Lung (tissue), 12 donors: ENCODE measurements around the gene TSC1. TPM values are rescaled to one million over a fixed set of nuclear protein-coding genes. Genes with fewer than 3 reads are reported as not detected.
A peak's percentile ranks its signal among the peaks of the same experiment; 100 is the strongest.

Experiments
- ATAC-seq: fragments of 200-7000 bp; cut with Tn5 transposase; one replicate; pipeline ENCODE4 v1.9.1; 2020; ENCODE audit warnings: moderate number of reproducible peaks; ENCODE audit not compliant: insufficient read depth, low FRiP score
- DNase-seq, 3 donors: peaks; one replicate each; pipeline ENCODE4 v3.0.0-alpha.2; 2013 to 2017
- H3K27ac ChIP-seq, 2 donors: one replicate each; pipeline ENCODE4 v1.5.1; 2013; ENCODE audit warnings: mild to moderate bottlenecking in 2 of 2, moderate library complexity in 2 of 2, control low read depth in 1 of 2, inconsistent platforms in 1 of 2, low read depth in 1 of 2, low read length in 1 of 2
- H3K27me3 ChIP-seq, 3 donors: one replicate each; pipeline ENCODE4 v1.5.1; 2013; ENCODE audit warnings: low read length in 2 of 3; ENCODE audit not compliant: control insufficient read depth in 3 of 3, insufficient read depth in 3 of 3
- H3K36me3 ChIP-seq, 4 donors: one replicate each; pipeline ENCODE4 v1.5.1; 2013; ENCODE audit warnings: low read length in 4 of 4, mild to moderate bottlenecking in 1 of 4, moderate library complexity in 1 of 4; ENCODE audit not compliant: control insufficient read depth in 4 of 4, insufficient read depth in 4 of 4
- H3K4me1 ChIP-seq, 5 donors: one replicate each; pipeline ENCODE4 v1.5.1; 2013; ENCODE audit warnings: low read length in 5 of 5, mild to moderate bottlenecking in 2 of 5, moderate library complexity in 1 of 5; ENCODE audit not compliant: control insufficient read depth in 5 of 5, insufficient read depth in 5 of 5
- H3K4me3 ChIP-seq: one replicate; pipeline ENCODE4 v1.5.1; 2013; ENCODE audit warnings: mild to moderate bottlenecking, control low read depth, moderate library complexity
- H3K9ac ChIP-seq, 2 donors: one replicate each; pipeline ENCODE4 v1.5.1; 2013; ENCODE audit warnings: low read length in 2 of 2, control low read depth in 1 of 2; ENCODE audit not compliant: insufficient read depth in 1 of 2
- H3K9me3 ChIP-seq, 4 donors: one replicate each; pipeline ENCODE4 v1.5.1; 2013; ENCODE audit warnings: low read length in 3 of 4, mild to moderate bottlenecking in 1 of 4, moderate library complexity in 1 of 4; ENCODE audit not compliant: control insufficient read depth in 4 of 4, insufficient read depth in 3 of 4
- WGBS, 2 donors: extraction: QIAGEN DNeasy Blood & Tissue Kit; methylation state at CpG; one replicate each; pipeline ENCODE4 v1.1.7; 2013; 5-methylcytosine and 5-hydroxymethylcytosine counted together
- polyA plus RNA-seq, 2 donors: library from polyadenylated mRNA; stranded (reverse); fragments of 200-250 nt; gene quantifications; one replicate each; pipeline ENCODE4 v1.2.1, GENCODE V29; 2013
- total RNA-seq, 2 donors: library from RNA; depleted of rRNA in 1 of 2; stranded (reverse); fragments of >200 nt in 1 of 2; gene quantifications; one replicate each; pipeline ENCODE4 v1.2.1, GENCODE V29; 2014 to 2021
- TF ChIP-seq, protein P1 (sequence below): IDR thresholded peaks from 2 replicates; pipeline ENCODE4 v1.5.1; 2012; ENCODE audit warnings: mild to moderate bottlenecking; ENCODE audit errors: control extremely low read depth, extremely low read depth
- donor health status: control.
- donor health status: control.
- donor health status: Bipolar disorder and iron deficiency.
- donor health status: healthy.
- donor health status: DM: yes; HTN: yes; CAD: no.

The TSC1 gene
- total and polyA plus RNA-seq, 4 donors, result 11.4 to 76.6 (median 33.5) TPM

DNA sequence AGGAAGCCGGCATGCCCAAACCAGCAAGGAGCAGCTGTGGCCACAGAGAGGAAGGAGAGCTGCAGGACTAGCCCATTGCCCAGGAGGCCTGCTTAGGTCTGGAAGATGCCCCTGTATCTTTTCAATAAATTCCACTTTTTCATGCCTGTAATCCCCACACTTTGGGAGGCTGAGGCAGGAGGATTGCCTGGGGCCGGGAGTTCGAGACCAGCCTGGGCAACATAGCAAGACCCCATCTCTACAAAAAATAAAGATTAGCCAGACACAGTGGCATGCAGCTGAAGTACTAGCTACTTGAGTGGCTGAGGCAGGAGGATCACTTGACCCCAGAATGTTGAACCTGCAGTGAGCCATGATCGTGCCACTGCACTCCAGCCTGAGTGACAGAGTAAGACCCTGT is 5.3 kb upstream of the TSC1 start:
- H3K36me3 ChIP-seq, result no peaks in the 10 kb centered on the region
- no peak overlapping the region for H3K27ac ChIP-seq
- H3K4me1 ChIP-seq, result peaks cover 0 to 14% (median 2%) of the 10 kb centered on the region in 5 donors
- no peak overlapping the region for H3K9ac ChIP-seq
- DNase-seq (no peak), ATAC-seq (no peak)
- no peak overlapping the region for H3K4me3 ChIP-seq
- H3K27me3 ChIP-seq, result no peaks in the 10 kb centered on the region
- TF ChIP-seq, protein P1, sequence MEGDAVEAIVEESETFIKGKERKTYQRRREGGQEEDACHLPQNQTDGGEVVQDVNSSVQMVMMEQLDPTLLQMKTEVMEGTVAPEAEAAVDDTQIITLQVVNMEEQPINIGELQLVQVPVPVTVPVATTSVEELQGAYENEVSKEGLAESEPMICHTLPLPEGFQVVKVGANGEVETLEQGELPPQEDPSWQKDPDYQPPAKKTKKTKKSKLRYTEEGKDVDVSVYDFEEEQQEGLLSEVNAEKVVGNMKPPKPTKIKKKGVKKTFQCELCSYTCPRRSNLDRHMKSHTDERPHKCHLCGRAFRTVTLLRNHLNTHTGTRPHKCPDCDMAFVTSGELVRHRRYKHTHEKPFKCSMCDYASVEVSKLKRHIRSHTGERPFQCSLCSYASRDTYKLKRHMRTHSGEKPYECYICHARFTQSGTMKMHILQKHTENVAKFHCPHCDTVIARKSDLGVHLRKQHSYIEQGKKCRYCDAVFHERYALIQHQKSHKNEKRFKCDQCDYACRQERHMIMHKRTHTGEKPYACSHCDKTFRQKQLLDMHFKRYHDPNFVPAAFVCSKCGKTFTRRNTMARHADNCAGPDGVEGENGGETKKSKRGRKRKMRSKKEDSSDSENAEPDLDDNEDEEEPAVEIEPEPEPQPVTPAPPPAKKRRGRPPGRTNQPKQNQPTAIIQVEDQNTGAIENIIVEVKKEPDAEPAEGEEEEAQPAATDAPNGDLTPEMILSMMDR, result no peak
- 78 to 79% methylated on average over 4 of the region's 4 CpGs for WGBS, 2 donors
- peaks cover 0 to 2% (median 0%) of the 10 kb centered on the region in 4 donors for H3K9me3 ChIP-seq

DNA sequence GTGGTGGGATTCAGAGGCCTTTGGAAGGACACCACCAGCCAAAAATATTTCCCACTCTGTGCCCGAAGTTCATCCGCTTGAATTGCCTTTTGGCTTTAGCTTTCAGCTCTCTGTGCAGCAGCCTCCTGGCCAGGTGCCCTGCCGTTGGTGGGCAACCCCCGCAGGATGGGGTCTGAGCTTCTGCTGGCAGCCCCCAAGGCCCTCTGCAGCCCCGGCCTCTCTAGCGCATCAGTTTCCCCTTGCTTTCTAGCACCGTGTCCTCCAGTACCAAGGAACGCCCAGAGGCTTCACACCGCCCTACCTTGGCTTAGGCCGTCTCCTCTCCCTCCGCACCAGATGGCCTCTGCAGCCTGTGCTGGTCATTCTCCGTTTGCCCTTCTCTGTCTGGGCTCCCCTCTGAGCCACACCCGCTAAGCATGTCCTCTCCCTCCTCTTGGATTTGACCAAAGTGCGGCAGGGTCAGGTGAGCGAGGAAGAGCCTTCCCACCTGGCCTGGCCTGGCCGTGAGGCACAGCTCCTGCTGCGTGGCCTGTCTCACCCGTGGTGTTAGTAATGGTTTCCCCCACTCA is 4.2 kb upstream of the TSC1 start:
- Histone ChIP-seq H3K27me3 (no peaks in the 10 kb centered on the region), H3K9ac (no peak overlapping the region), H3K4me1 (peaks cover 0 to 18% (median 3%) of the 10 kb centered on the region in 5 donors), H3K27ac (no peak overlapping the region), H3K9me3 (no peaks in the 10 kb centered on the region), H3K4me3 (no peak overlapping the region), H3K36me3 (peaks cover 0 to 3% (median 0%) of the 10 kb centered on the region in 4 donors)
- WGBS, 2 donors, result 84 to 92% methylated on average over 18 of the region's 18 CpGs
- ATAC-seq, result no peak
- DNase-seq, result no peak
- TF ChIP-seq, protein P1, result no peak

DNA sequence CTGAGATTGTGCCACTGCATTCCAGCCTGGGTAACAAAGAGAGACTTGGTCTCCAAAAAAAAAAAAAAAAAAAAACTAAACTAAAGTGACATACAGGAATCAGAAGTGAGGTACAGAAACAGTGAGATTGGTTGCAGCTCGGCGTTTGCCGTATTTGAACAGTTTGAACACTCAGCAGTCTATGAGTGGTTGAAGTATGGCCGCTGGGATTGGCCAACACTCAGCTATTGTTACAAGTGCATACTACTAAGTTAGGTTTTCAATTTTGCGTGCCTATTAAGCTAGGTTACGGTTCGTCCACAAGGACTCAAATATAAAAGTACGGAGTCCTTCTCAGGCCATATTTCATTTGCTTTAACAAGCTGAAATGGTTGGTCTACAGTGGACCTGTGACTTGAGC is 3.3 kb upstream of the TSC1 start:
- DNase-seq, result peak; percentile 28 to 58 (median 43)
- H3K27ac ChIP-seq, result no peak overlapping the region
- H3K4me1 ChIP-seq, result peaks cover 0 to 26% (median 6%) of the 10 kb centered on the region in 5 donors
- H3K36me3 ChIP-seq, result peaks cover 0 to 3% (median 0%) of the 10 kb centered on the region in 4 donors
- no peaks in the 10 kb centered on the region for H3K9me3 ChIP-seq
- no peak for ATAC-seq
- H3K9ac ChIP-seq, result no peak overlapping the region
- TF ChIP-seq, protein P1, result no peak
- 67 to 88% methylated on average over 8 of the region's 8 CpGs for WGBS, 2 donors
- H3K4me3 ChIP-seq, result no peak overlapping the region
- H3K27me3 ChIP-seq, result no peaks in the 10 kb centered on the region
